DMS53 treated with DMSO at 0.1 percent for 48 hours (cell line): ENCODE data around the gene AATK.
"Not testable (repeated sequence)": the region's sequence is repeated elsewhere in the genome, so short reads cannot be mapped to it uniquely, and the experiment has no call there.

Experiments used
- DNase-seq: peaks from one replicate; lab custom pipeline; 2025; ENCODE audit not compliant: unreplicated experiment; lab: John Stamatoyannopoulos, UW

The AATK gene

GRCh38 chr17:81080019-81080418 is 86.0 kb downstream of the AATK start:
- DNase-seq: no peak

- not testable (repeated sequence) for DNase-seq
These were observed 87.8 kb downstream of the AATK start for GRCh38 chr17:81078026-81078913.

GRCh38 chr17:81076141-81076679 is 89.8 kb downstream of the AATK start:
- no peak for DNase-seq

- no peak for DNase-seq
These were observed 90.7 kb downstream of the AATK start for GRCh38 chr17:81075307-81075706.

- no peak for DNase-seq
These were observed 91.1 kb downstream of the AATK start for GRCh38 chr17:81074875-81075274.

GRCh38 chr17:81073967-81074839 is 91.8 kb downstream of the AATK start:
- DNase-seq: no peak

GRCh38 chr17:81071761-81072741 is 94.0 kb downstream of the AATK start:
- DNase-seq: no peak

GRCh38 chr17:81070541-81071246 is 95.3 kb downstream of the AATK start:
- no peak for DNase-seq

- no peak for DNase-seq
These were observed 96.8 kb downstream of the AATK start for GRCh38 chr17:81069135-81069645.

GRCh38 chr17:81068411-81069134 is 97.4 kb downstream of the AATK start:
- no peak for DNase-seq

- no peak for DNase-seq
These were observed 98.6 kb downstream of the AATK start for GRCh38 chr17:81067391-81067811.
